ENCODE results near the gene PLCL1.

PLCL1 gene

DNA sequence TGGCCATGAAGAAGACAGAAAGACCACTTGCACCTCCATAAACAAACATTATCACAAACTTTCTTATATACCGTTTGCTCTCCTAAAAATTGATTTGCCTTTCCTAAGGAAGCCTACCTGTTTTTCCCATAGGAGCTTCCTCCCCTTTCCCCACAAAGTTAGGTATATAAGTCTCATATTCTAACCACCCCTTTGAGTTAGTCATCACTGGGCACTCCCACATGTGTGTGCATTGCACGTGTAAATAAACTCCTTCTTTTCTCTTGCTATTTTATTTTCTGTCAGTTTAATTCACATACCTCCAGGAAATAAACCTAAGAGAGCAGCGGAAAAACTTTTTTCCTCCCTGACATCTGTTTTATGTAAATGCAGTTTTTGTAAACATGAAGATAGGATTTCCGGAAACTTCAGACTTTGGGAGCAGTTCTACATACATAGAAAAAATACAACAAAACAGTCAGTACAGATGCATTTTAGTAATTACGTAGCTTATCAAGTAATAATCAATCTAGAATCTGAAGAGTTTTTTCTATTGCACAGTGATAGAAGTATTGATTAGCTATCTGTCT lies 46.6 kb downstream of the PLCL1 start:
- ATAC-seq (replicated peaks) (no peak), DNase-seq (no peak)
- no peak overlapping the region for H3K27ac Mint-ChIP-seq
- no peaks in the 10 kb centered on the region for H3K9me3 Mint-ChIP-seq
- H3K4me3 Mint-ChIP-seq, result no peak overlapping the region
- peaks cover 0 to 2% of the 10 kb centered on the region in 2 donors for H3K4me1 Mint-ChIP-seq (ENCODE audit: low read depth in 2 of 2)
- no peaks in the 10 kb centered on the region for H3K36me3 Mint-ChIP-seq (ENCODE audit: insufficient read depth)
- peaks cover 2 to 9% of the 10 kb centered on the region in 2 donors for H3K27me3 Mint-ChIP-seq

DNA sequence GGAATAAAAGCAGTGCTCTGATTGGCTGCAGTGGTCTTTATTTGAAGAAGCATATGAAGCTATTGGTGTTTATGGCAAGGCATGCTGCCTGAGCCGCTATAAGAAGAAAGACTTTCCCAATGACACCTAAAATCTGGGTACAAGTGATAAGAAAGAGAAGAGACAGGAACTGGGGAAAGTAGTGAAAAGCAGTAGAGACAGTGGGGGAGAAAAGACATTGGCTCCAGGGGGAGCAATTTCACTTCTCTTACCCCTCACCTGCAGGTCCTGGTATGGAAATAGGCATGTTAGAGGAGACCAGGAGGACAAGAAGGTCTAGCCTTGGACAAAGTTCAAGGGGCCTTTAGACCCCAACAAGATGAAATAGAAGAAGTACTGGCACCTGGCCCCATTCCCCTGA lies 47.1 kb downstream of the PLCL1 start:
- H3K27ac Mint-ChIP-seq, result no peak overlapping the region
- ATAC-seq (replicated peaks) (no peak), DNase-seq (no peak)
- peaks cover 0 to 2% of the 10 kb centered on the region in 2 donors for H3K4me1 Mint-ChIP-seq (ENCODE audit: low read depth in 2 of 2)
- no peaks in the 10 kb centered on the region for H3K36me3 Mint-ChIP-seq (ENCODE audit: insufficient read depth)
- no peaks in the 10 kb centered on the region for H3K9me3 Mint-ChIP-seq
- peaks cover 0 to 9% of the 10 kb centered on the region in 2 donors for H3K27me3 Mint-ChIP-seq
- H3K4me3 Mint-ChIP-seq, result no peak overlapping the region

- peaks cover 0 to 9% of the 10 kb centered on the region in 2 donors for H3K27me3 Mint-ChIP-seq
- no peaks in the 10 kb centered on the region for H3K36me3 Mint-ChIP-seq (ENCODE audit: insufficient read depth)
- H3K9me3 Mint-ChIP-seq, result no peaks in the 10 kb centered on the region
- ATAC-seq (replicated peaks) (no peak), DNase-seq (no peak)
- no peak overlapping the region for H3K27ac Mint-ChIP-seq
- peaks cover 0 to 2% of the 10 kb centered on the region in 2 donors for H3K4me1 Mint-ChIP-seq (ENCODE audit: low read depth in 2 of 2)
- H3K4me3 Mint-ChIP-seq, result no peak overlapping the region
Measured at GRCh38 chr2:197852108-197852507, 47.7 kb downstream of the PLCL1 start.

GRCh38 chr2:197853549-197853948 lies 49.2 kb downstream of the PLCL1 start:
- Mint-ChIP-seq H3K4me1 (ENCODE audit: low read depth in 2 of 2) (peaks cover 0 to 1% of the 10 kb centered on the region in 2 donors), H3K27me3 (peaks cover 0 to 9% of the 10 kb centered on the region in 2 donors), H3K27ac (no peak overlapping the region), H3K4me3 (no peak overlapping the region), H3K36me3 (ENCODE audit: insufficient read depth) (no peaks in the 10 kb centered on the region), H3K9me3 (no peaks in the 10 kb centered on the region)
- DNase-seq, result no peak
- ATAC-seq (replicated peaks), result no peak

- Mint-ChIP-seq H3K9me3 (no peaks in the 10 kb centered on the region), H3K27me3 (peaks cover 0 to 2% of the 10 kb centered on the region in 2 donors), H3K27ac (no peak overlapping the region), H3K36me3 (ENCODE audit: insufficient read depth) (no peaks in the 10 kb centered on the region), H3K4me1 (ENCODE audit: low read depth in 2 of 2) (peaks cover 0 to 1% of the 10 kb centered on the region in 2 donors), H3K4me3 (no peak overlapping the region)
- no peak for ATAC-seq (replicated peaks)
- DNase-seq, result no peak
Measured at GRCh38 chr2:197857476-197858107, 53.2 kb downstream of the PLCL1 start.

DNA sequence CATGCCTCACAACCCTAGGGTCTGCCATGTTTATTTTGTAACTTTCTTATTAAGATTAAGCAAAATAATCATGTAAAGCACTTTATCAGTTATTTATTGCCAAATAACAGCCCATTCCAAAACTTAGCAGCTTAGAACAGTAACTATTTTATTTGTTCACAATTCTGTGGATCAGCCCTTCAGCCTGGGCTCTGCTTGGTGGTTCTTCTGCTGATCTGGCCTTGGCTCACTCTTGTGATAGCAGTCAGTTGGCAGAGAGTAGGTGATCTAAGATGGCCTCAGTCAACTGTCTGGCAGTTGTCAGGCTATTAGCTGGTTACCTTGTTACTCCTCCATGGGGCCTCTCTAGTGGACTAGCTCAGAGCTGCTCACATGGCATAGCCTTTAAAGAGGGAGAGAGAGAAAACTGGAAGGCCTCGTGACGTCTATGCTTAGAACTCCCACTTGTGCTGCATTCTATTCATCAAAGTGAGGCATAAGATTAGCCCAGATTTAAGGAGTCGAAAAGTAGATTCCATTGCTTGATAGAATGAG lies 54.3 kb downstream of the PLCL1 start:
- Mint-ChIP-seq H3K4me1 (ENCODE audit: low read depth in 2 of 2) (peaks cover 0 to 1% of the 10 kb centered on the region in 2 donors), H3K9me3 (no peaks in the 10 kb centered on the region), H3K4me3 (no peak overlapping the region), H3K27me3 (peaks cover 0 to 6% of the 10 kb centered on the region in 2 donors), H3K36me3 (ENCODE audit: insufficient read depth) (no peaks in the 10 kb centered on the region), H3K27ac (no peak overlapping the region)
- no peak for ATAC-seq (replicated peaks)
- no peak for DNase-seq

GRCh38 chr2:197862246-197862955 lies 58.0 kb downstream of the PLCL1 start:
- ATAC-seq (replicated peaks) (no peak), DNase-seq (no peak)
- no peak overlapping the region for H3K27ac Mint-ChIP-seq
- H3K9me3 Mint-ChIP-seq, result no peaks in the 10 kb centered on the region
- H3K27me3 Mint-ChIP-seq, result peaks cover 0 to 6% of the 10 kb centered on the region in 2 donors
- H3K36me3 Mint-ChIP-seq (ENCODE audit: insufficient read depth), result no peaks in the 10 kb centered on the region
- H3K4me3 Mint-ChIP-seq, result no peak overlapping the region
- H3K4me1 Mint-ChIP-seq (ENCODE audit: low read depth in 2 of 2), result no peaks in the 10 kb centered on the region

- Mint-ChIP-seq H3K27ac (no peak overlapping the region), H3K36me3 (ENCODE audit: insufficient read depth) (no peaks in the 10 kb centered on the region), H3K9me3 (no peaks in the 10 kb centered on the region), H3K4me1 (ENCODE audit: low read depth in 2 of 2) (peaks cover 0 to 1% of the 10 kb centered on the region in 2 donors), H3K4me3 (no peak overlapping the region), H3K27me3 (peaks cover 0 to 6% of the 10 kb centered on the region in 2 donors)
- no peak for DNase-seq
- ATAC-seq (replicated peaks), result no peak
Measured at GRCh38 chr2:197863744-197864143, 59.4 kb downstream of the PLCL1 start.

GRCh38 chr2:197866455-197866854 lies 62.1 kb downstream of the PLCL1 start:
- Mint-ChIP-seq H3K36me3 (ENCODE audit: insufficient read depth) (no peaks in the 10 kb centered on the region), H3K4me3 (no peak overlapping the region), H3K27me3 (peaks cover 0 to 6% of the 10 kb centered on the region in 2 donors), H3K9me3 (no peaks in the 10 kb centered on the region), H3K4me1 (ENCODE audit: low read depth in 2 of 2) (peaks cover 0 to 5% of the 10 kb centered on the region in 2 donors), H3K27ac (no peak overlapping the region)
- no peak for DNase-seq
- ATAC-seq (replicated peaks), result no peak

- Mint-ChIP-seq H3K4me1 (ENCODE audit: low read depth in 2 of 2) (peaks cover 0 to 5% of the 10 kb centered on the region in 2 donors), H3K36me3 (ENCODE audit: insufficient read depth) (no peaks in the 10 kb centered on the region), H3K27ac (no peak overlapping the region), H3K27me3 (peaks cover 0 to 10% of the 10 kb centered on the region in 2 donors), H3K4me3 (no peak overlapping the region), H3K9me3 (no peaks in the 10 kb centered on the region)
- ATAC-seq (replicated peaks) (no peak), DNase-seq (no peak)
Measured at GRCh38 chr2:197867033-197867432, 62.6 kb downstream of the PLCL1 start.

GRCh38 chr2:197867624-197868023 lies 63.2 kb downstream of the PLCL1 start:
- Mint-ChIP-seq H3K27ac (no peak overlapping the region), H3K4me3 (no peak overlapping the region), H3K27me3 (peaks cover 0 to 10% of the 10 kb centered on the region in 2 donors), H3K9me3 (no peaks in the 10 kb centered on the region), H3K36me3 (ENCODE audit: insufficient read depth) (no peaks in the 10 kb centered on the region), H3K4me1 (ENCODE audit: low read depth in 2 of 2) (peaks cover 0 to 5% of the 10 kb centered on the region in 2 donors)
- no peak for DNase-seq
- no peak for ATAC-seq (replicated peaks)

- Mint-ChIP-seq H3K4me1 (ENCODE audit: low read depth in 2 of 2) (peaks cover 0 to 5% of the 10 kb centered on the region in 2 donors), H3K27ac (no peak overlapping the region), H3K27me3 (peaks cover 0 to 6% of the 10 kb centered on the region in 2 donors), H3K9me3 (no peaks in the 10 kb centered on the region), H3K4me3 (no peak overlapping the region), H3K36me3 (ENCODE audit: insufficient read depth) (no peaks in the 10 kb centered on the region)
- no peak for DNase-seq
- no peak for ATAC-seq (replicated peaks)
Measured at GRCh38 chr2:197868206-197868605, 63.8 kb downstream of the PLCL1 start.

DNA sequence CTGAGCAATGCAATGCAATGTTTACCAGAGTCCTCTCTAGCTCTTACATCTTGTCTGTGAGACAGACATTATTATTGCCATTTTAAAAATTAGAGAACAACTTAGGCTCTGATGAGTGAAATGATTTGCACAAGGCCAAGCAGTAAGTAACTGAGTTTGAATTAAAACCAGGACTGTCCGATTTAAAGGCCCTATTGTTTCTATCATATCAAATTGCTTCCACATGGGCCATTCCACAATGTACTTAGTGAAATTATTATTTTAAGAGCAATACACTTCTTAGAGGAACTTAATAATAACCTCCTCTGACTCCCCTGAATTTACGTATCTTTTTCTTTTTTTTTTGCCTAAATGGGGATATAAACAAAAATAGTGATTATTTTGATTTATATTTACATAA lies 64.6 kb downstream of the PLCL1 start:
- ATAC-seq (replicated peaks) (no peak), DNase-seq (no peak)
- Mint-ChIP-seq H3K27ac (no peak overlapping the region), H3K27me3 (peaks cover 0 to 6% of the 10 kb centered on the region in 2 donors), H3K9me3 (no peaks in the 10 kb centered on the region), H3K4me1 (ENCODE audit: low read depth in 2 of 2) (peaks cover 0 to 5% of the 10 kb centered on the region in 2 donors), H3K36me3 (ENCODE audit: insufficient read depth) (no peaks in the 10 kb centered on the region), H3K4me3 (no peak overlapping the region)

Measured in effector memory CD8-positive, alpha-beta T cell (primary cell).